Measurements from ENCODE around the gene TOMM40. TPM values are rescaled to one million over a fixed set of nuclear protein-coding genes. Genes with fewer than 3 reads are reported as not detected.

Gene TOMM40
- total RNA-seq, 1 donor from 2014 or later: 75.1 TPM

GRCh38 chr19:44874317-44874716 lies 16.7 kb upstream of the TOMM40 start:
- DNase-seq (ENCODE audit: extremely low spot score, unreplicated experiment): no peak

GRCh38 chr19:44875666-44876451 lies 15.2 kb upstream of the TOMM40 start:
- H3K36me3 Mint-ChIP-seq: peaks cover 17% of the 10 kb centered on the region

More at GRCh38 chr19:44874317-44874716, 16.7 kb upstream of the TOMM40 start:
- no peak overlapping the region for H3K4me3 Mint-ChIP-seq
- peaks cover 14% of the 10 kb centered on the region for H3K4me1 Mint-ChIP-seq (ENCODE audit: unreplicated experiment)
- TF ChIP-seq CTCF (conservative IDR thresholded peaks at IDR 0.05): no peak
- H3K27ac Mint-ChIP-seq: no peak overlapping the region
- H3K9me3 Mint-ChIP-seq: no peaks in the 10 kb centered on the region
- no peaks in the 10 kb centered on the region for H3K27me3 Mint-ChIP-seq
- peaks cover 24% of the 10 kb centered on the region for H3K36me3 Mint-ChIP-seq

GRCh38 chr19:44876930-44877535 lies 14.0 kb upstream of the TOMM40 start:
- Mint-ChIP-seq H3K36me3 (peaks cover 16% of the 10 kb centered on the region), H3K9me3 (no peaks in the 10 kb centered on the region), H3K27me3 (no peaks in the 10 kb centered on the region), H3K27ac (peak overlapping the region; percentile 54), H3K4me1 (ENCODE audit: unreplicated experiment) (peaks cover 14% of the 10 kb centered on the region), H3K4me3 (no peak overlapping the region)
- DNase-seq (ENCODE audit: extremely low spot score, unreplicated experiment): no peak
- TF ChIP-seq CTCF (conservative IDR thresholded peaks at IDR 0.05): no peak

More at GRCh38 chr19:44875666-44876451, 15.2 kb upstream of the TOMM40 start:
- H3K4me1 Mint-ChIP-seq (ENCODE audit: unreplicated experiment): peaks cover 14% of the 10 kb centered on the region
- H3K27ac Mint-ChIP-seq: peak overlapping the region; percentile 54
- DNase-seq (ENCODE audit: extremely low spot score, unreplicated experiment): no peak
- H3K27me3 Mint-ChIP-seq: no peaks in the 10 kb centered on the region
- no peak for TF ChIP-seq CTCF (conservative IDR thresholded peaks at IDR 0.05)
- H3K9me3 Mint-ChIP-seq: no peaks in the 10 kb centered on the region
- no peak overlapping the region for H3K4me3 Mint-ChIP-seq

GRCh38 chr19:44878120-44878865 lies 12.8 kb upstream of the TOMM40 start:
- Mint-ChIP-seq H3K4me3 (no peak overlapping the region), H3K36me3 (peaks cover 5% of the 10 kb centered on the region), H3K9me3 (no peaks in the 10 kb centered on the region), H3K27ac (peak overlapping the region; percentile 53), H3K27me3 (no peaks in the 10 kb centered on the region), H3K4me1 (ENCODE audit: unreplicated experiment) (peaks cover 14% of the 10 kb centered on the region)
- no peak for TF ChIP-seq CTCF (conservative IDR thresholded peaks at IDR 0.05)
- no peak for DNase-seq (ENCODE audit: extremely low spot score, unreplicated experiment)

- peak overlapping the region; percentile 71 for H3K27ac Mint-ChIP-seq
- peaks cover 7% of the 10 kb centered on the region for H3K36me3 Mint-ChIP-seq
- no peak overlapping the region for H3K4me3 Mint-ChIP-seq
- peaks cover 15% of the 10 kb centered on the region for H3K4me1 Mint-ChIP-seq (ENCODE audit: unreplicated experiment)
- no peak for DNase-seq (ENCODE audit: extremely low spot score, unreplicated experiment)
- no peak for TF ChIP-seq CTCF (conservative IDR thresholded peaks at IDR 0.05)
- no peaks in the 10 kb centered on the region for H3K9me3 Mint-ChIP-seq
- no peaks in the 10 kb centered on the region for H3K27me3 Mint-ChIP-seq
Observed at GRCh38 chr19:44879309-44880065, 11.6 kb upstream of the TOMM40 start.

Data from type B pancreatic cell (in vitro differentiated cells).